OCI-LY3 (cell line): Measurements from ENCODE around the gene LYPD6.

Experiments used
- H2AFZ ChIP-seq: fragments of 200-600, 300-600 bp; shearing (Covaris generic); 2 replicates; pipeline ENCODE4 v1.6.0; 2014; ENCODE audit warnings: antibody characterized with exemption, low read depth, low read length
- H3K27ac ChIP-seq: fragments of 200-600, 300-600 bp; sonication (generic); 2 replicates; pipeline ENCODE4 v1.5.1; 2014; ENCODE audit warnings: mild to moderate bottlenecking, low read length, moderate library complexity, mixed read lengths
- H3K27me3 ChIP-seq: fragments of 200-600, 300-600 bp; sonication (generic); 2 replicates; pipeline ENCODE4 v1.6.1; 2014; ENCODE audit warnings: low read depth, low read length, mixed read lengths
- H3K36me3 ChIP-seq: fragments of 200-600, 300-600 bp; sonication (generic); replicated peaks from 2 replicates; pipeline ENCODE3; 2014; ENCODE audit warnings: low read depth, low read length, mixed read lengths
- H3K4me1 ChIP-seq: fragments of 300-600, 200-600 bp; sonication (generic); 2 replicates; pipeline ENCODE4 v1.6.1; 2014; ENCODE audit warnings: low read length, mixed read lengths
- H3K4me2 ChIP-seq: fragments of 200-600, 300-600 bp; sonication (generic); 2 replicates; pipeline ENCODE4 v1.6.1; 2014; ENCODE audit warnings: low read length, mixed read lengths
- H3K4me3 ChIP-seq: fragments of 300-600, 200-600 bp; sonication (generic); 2 replicates; pipeline ENCODE4 v1.5.1; 2014; ENCODE audit warnings: antibody characterized with exemption, mild to moderate bottlenecking, low read length, moderate library complexity
- H3K79me2 ChIP-seq: fragments of 300-600, 200-600 bp; shearing (Covaris generic); 2 replicates; pipeline ENCODE4 v1.6.1; 2014; ENCODE audit warnings: mild to moderate bottlenecking, low read length, mixed read lengths
- H3K9ac ChIP-seq: fragments of 300-600, 200-600 bp; shearing (Covaris generic); 2 replicates; pipeline ENCODE4 v1.6.0; 2014; ENCODE audit warnings: mild to moderate bottlenecking, low read length, moderate library complexity
- H3K9me3 ChIP-seq: fragments of 200-600, 300-600 bp; shearing (Covaris generic); 2 replicates; pipeline ENCODE4 v1.6.1; 2014; ENCODE audit warnings: low read length, mixed read lengths; ENCODE audit not compliant: insufficient read depth
- H4K20me1 ChIP-seq: fragments of 200-600, 300-600 bp; sonication (generic); 2 replicates; pipeline ENCODE4 v1.6.1; 2016; ENCODE audit warnings: low read length, mixed read lengths; ENCODE audit not compliant: insufficient read depth
- EZH2phosphoT487 ChIP-seq: fragments of 200-600 bp; shearing (Covaris generic); IDR thresholded peaks from 2 replicates; pipeline ENCODE4 v1.6.1; 2018; ENCODE audit warnings: antibody characterized with exemption, mixed run types, low read depth
- TF ChIP-seq, protein P1 (sequence below): fragments of 200-600, 300-600 bp; sonication (generic); IDR thresholded peaks from 2 replicates; pipeline ENCODE4 v1.5.1; 2014; ENCODE audit warnings: antibody characterized with exemption, low read length, low read depth

The LYPD6 gene, protein sequence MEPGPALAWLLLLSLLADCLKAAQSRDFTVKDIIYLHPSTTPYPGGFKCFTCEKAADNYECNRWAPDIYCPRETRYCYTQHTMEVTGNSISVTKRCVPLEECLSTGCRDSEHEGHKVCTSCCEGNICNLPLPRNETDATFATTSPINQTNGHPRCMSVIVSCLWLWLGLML

DNA sequence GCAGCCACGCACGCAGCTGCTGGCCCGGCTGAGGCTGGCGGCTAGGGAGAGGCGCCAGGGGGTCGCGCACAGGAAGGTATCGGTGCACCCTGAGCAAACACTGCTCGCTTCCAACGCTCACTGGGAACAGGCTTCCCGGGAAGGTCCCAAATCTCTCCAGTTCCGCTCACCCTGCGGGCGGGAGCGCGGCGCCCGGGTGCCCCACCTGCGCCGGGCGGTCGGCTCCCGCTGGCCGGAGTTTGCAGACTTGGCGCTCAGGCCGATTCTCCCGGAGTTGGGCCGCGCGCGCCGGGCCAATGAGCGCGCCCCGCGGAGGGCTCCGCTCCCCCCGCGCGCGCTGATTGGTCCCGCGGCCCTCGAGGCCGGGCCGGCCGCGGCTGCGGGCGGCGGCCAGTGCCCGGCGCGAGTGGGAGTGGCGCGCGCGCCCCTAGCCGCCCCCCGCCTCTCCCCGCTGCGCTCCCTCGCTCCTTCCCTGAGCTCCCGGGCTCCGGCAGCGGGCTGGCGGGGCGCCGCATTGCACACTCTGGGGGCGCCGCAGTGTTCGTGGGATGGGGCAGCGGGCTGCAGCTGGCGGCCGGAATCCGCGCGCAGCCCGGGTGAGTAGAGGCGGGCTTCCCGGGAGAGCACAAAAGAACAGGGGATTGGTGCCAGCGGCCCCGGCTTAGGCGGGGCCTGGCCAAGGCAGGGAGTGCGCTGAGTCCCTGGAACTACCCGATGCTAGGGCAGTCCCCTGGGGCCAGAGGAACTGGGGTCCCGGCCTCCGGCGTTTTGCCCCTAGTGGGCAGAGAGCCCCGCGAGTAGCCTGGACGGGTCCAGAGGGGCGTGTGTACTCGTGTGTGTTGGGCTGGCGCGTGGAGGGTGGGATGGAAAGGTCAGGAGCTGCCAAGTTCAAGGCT is at the start of gene LYPD6:
TSS of gene LYPD6 (plus strand) at position 461 of the 896 bp plus-strand sequence. CDS start 107,122 bp downstream, outside the sequence.
- H3K27me3 ChIP-seq, result peaks cover 7% of the 10 kb centered on the region; the same call in 1 of the 2 replicates
- no peaks in the 10 kb centered on the region for H3K79me2 ChIP-seq
- H3K4me1 ChIP-seq, result no peaks in the 10 kb centered on the region
- H3K36me3 ChIP-seq, result no peaks in the 10 kb centered on the region
- no peak within 1 kb of the TSS for H3K27ac ChIP-seq
- H3K4me2 ChIP-seq, result no peak within 1 kb of the TSS
- H4K20me1 ChIP-seq, result no peaks in the 10 kb centered on the region
- TF ChIP-seq, protein P1, sequence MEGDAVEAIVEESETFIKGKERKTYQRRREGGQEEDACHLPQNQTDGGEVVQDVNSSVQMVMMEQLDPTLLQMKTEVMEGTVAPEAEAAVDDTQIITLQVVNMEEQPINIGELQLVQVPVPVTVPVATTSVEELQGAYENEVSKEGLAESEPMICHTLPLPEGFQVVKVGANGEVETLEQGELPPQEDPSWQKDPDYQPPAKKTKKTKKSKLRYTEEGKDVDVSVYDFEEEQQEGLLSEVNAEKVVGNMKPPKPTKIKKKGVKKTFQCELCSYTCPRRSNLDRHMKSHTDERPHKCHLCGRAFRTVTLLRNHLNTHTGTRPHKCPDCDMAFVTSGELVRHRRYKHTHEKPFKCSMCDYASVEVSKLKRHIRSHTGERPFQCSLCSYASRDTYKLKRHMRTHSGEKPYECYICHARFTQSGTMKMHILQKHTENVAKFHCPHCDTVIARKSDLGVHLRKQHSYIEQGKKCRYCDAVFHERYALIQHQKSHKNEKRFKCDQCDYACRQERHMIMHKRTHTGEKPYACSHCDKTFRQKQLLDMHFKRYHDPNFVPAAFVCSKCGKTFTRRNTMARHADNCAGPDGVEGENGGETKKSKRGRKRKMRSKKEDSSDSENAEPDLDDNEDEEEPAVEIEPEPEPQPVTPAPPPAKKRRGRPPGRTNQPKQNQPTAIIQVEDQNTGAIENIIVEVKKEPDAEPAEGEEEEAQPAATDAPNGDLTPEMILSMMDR, result no peak
- TF ChIP-seq EZH2phosphoT487, result no peak
- no peaks in the 10 kb centered on the region for H3K9me3 ChIP-seq
- H3K4me3 ChIP-seq, result no peak within 1 kb of the TSS
- H2AFZ ChIP-seq, result no peak within 1 kb of the TSS
- no peak within 1 kb of the TSS for H3K9ac ChIP-seq

DNA sequence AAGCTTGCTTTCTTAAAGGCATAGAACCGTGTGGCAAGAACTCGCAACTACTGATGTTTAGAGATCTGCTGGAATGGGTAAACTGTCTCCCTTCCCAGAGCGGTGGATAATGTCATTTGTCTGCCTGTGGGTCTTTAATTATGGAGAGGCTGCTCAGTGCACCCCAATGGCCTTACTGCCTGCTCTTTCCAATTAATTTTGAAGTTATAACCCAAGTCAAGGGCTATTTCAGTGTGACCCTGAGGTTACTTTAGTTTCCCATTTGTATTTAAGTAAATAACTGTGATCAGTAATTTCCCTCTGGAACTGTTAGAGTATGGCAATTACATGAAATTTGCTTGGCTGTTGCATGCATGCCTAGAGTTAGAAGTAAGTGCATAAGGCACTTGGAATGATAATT is 48.9 kb upstream of the LYPD6 start:
- no peaks in the 10 kb centered on the region for H3K9me3 ChIP-seq
- H3K4me2 ChIP-seq, result no peak overlapping the region
- no peak overlapping the region for H3K9ac ChIP-seq
- no peak for TF ChIP-seq EZH2phosphoT487
- TF ChIP-seq, protein P1, result no peak
- no peaks in the 10 kb centered on the region for H3K27me3 ChIP-seq
- H3K36me3 ChIP-seq, result no peaks in the 10 kb centered on the region
- H4K20me1 ChIP-seq, result no peaks in the 10 kb centered on the region
- H3K27ac ChIP-seq, result no peak overlapping the region
- no peaks in the 10 kb centered on the region for H3K79me2 ChIP-seq
- no peak overlapping the region for H2AFZ ChIP-seq
- no peaks in the 10 kb centered on the region for H3K4me1 ChIP-seq
- no peak overlapping the region for H3K4me3 ChIP-seq

DNA sequence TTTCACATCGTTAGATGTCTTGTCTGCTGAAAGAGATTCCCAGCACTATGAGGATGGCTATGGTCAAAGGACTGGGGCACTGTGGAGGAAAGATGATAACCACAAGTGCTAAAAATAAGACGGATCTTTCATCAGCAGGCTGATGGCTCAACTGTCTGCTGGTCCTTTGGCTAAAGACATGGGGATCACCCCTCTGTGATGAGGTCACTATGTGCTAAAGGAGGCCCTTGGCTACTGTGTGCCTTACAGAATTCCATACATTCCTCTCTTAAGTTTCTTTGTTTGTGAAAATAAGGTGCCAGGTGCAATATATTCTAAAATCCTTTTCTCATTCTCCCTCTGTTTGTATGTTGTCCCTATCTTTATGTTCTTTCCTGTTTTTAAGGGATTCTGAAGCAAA is 39.7 kb upstream of the LYPD6 start:
- Histone ChIP-seq H3K36me3 (no peaks in the 10 kb centered on the region), H3K4me2 (no peak overlapping the region), H3K9ac (no peak overlapping the region), H3K27ac (no peak overlapping the region), H3K4me1 (no peaks in the 10 kb centered on the region), H3K27me3 (peaks cover 13% of the 10 kb centered on the region), H3K79me2 (no peaks in the 10 kb centered on the region), H3K9me3 (no peaks in the 10 kb centered on the region), H3K4me3 (no peak overlapping the region), H4K20me1 (no peaks in the 10 kb centered on the region), H2AFZ (no peak overlapping the region)
- TF ChIP-seq, protein P1, result no peak
- TF ChIP-seq EZH2phosphoT487, result no peak

DNA sequence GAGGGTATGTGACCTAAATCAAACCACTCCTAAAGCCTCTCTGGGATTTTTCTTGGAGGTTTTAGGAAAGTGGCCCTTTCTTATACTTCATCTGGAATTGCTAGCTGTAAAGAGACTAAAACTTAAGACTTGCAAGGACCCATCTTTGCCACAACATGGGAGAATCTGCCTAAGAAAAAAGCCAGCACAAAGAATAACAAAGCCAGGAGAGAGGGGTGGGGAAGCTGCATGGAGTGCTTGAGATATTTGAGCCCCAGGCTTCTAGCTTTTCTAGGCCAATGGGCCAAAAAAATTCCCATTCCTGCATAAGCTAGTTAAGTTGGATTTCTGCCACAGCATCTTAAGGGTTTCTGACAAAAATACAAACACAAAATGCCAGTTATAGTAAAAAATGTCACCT is 38.5 kb upstream of the LYPD6 start:
- no peaks in the 10 kb centered on the region for H3K9me3 ChIP-seq
- no peaks in the 10 kb centered on the region for H4K20me1 ChIP-seq
- no peaks in the 10 kb centered on the region for H3K36me3 ChIP-seq
- H3K9ac ChIP-seq, result no peak overlapping the region
- TF ChIP-seq, protein P1, result no peak
- no peak for TF ChIP-seq EZH2phosphoT487
- H3K79me2 ChIP-seq, result no peaks in the 10 kb centered on the region
- H3K27ac ChIP-seq, result no peak overlapping the region
- no peaks in the 10 kb centered on the region for H3K4me1 ChIP-seq
- no peak overlapping the region for H3K4me3 ChIP-seq
- no peak overlapping the region for H3K4me2 ChIP-seq
- peaks cover 13% of the 10 kb centered on the region for H3K27me3 ChIP-seq
- no peak overlapping the region for H2AFZ ChIP-seq
